ENCODE results near the gene SUPT6H. TPM values are rescaled to one million over a fixed set of nuclear protein-coding genes. Genes with fewer than 3 reads are reported as not detected.

Gene SUPT6H
- total RNA-seq, 2 donors from 2014 or later, result 80.2 to 89.1 TPM

DNA sequence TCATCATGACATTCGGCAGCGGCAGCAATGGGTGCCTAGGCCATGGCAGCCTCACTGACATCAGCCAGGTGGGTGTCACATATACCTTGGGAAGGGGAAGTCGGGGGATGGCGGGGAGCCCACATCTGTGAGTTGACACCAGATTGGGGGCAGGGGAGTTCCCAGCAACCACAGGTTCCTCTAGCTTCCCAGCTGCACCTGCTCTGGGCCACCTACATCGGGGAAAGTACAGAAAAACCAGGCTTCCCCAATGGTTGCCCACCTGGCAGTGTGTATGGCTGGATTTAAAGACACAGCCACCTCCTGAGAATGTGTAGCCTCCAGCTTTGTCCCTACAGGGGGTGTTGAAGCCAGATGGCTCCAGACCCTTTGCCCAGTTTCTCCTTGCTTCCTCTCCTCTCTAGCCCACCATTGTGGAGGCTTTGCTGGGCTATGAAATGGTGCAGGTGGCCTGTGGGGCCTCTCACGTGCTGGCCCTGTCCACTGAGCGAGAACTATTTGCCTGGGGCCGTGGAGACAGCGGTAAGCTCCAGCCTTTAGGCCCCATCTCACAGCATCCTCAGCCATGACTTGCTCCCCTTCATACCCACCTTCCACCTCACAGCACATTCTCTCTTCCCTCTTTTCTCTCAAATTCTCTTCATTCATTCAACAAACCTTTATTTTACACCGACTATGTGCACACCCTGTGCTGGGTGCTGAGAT lies 76.8 kb downstream of the SUPT6H start:
- Mint-ChIP-seq H3K4me1 (peaks cover 12% of the 10 kb centered on the region), H3K9me3 (no peaks in the 10 kb centered on the region), H3K4me3 (peak overlapping the region; percentile 60), H3K27me3 (no peaks in the 10 kb centered on the region), H3K36me3 (ENCODE audit: low read depth) (peaks cover 8% of the 10 kb centered on the region), H3K27ac (peak overlapping the region; percentile 66)
- ATAC-seq (replicated peaks), result peak; percentile 54

DNA sequence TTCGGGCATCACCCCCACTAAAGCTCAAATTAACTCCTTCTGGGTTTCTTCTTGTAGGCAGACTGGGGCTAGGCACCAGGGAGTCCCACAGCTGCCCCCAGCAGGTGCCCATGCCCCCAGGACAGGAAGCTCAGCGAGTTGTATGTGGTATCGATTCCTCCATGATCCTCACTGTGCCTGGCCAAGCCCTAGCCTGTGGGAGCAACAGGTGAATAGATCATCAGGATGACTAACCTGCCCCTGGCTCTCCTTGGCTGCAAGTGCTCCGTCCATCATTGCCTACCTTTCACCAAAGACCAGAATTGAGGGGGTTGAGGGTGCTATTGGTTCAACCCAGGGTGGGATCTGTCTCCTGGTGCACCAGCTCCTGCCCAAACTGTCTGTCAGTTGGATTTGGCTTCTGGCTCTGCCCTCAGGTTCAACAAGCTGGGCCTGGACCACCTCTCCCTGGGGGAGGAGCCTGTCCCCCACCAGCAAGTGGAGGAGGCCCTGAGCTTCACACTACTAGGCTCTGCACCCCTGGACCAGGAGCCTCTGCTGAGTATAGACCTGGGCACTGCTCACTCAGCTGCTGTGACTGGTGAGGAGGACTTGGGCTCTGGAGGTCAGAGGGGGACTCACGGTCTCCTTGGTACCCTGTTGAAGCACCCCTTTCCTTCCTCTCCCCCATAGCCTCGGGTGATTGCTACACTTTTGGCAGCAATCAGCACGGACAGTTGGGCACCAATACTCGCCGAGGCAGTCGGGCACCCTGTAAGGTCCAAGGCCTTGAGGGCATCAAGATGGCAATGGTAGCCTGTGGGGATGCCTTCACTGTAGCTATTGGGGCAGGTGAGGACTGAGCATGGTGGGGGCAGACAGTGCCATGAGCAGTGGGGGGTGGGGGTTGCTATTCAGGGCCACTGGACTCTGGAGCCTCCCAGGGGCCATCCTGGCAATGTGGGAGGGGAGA lies 78.7 kb downstream of the SUPT6H start:
- Mint-ChIP-seq H3K27me3 (no peaks in the 10 kb centered on the region), H3K27ac (no peak overlapping the region), H3K4me3 (no peak overlapping the region), H3K4me1 (peaks cover 12% of the 10 kb centered on the region), H3K9me3 (no peaks in the 10 kb centered on the region), H3K36me3 (ENCODE audit: low read depth) (peaks cover 14% of the 10 kb centered on the region)
- ATAC-seq (replicated peaks), result no peak

DNA sequence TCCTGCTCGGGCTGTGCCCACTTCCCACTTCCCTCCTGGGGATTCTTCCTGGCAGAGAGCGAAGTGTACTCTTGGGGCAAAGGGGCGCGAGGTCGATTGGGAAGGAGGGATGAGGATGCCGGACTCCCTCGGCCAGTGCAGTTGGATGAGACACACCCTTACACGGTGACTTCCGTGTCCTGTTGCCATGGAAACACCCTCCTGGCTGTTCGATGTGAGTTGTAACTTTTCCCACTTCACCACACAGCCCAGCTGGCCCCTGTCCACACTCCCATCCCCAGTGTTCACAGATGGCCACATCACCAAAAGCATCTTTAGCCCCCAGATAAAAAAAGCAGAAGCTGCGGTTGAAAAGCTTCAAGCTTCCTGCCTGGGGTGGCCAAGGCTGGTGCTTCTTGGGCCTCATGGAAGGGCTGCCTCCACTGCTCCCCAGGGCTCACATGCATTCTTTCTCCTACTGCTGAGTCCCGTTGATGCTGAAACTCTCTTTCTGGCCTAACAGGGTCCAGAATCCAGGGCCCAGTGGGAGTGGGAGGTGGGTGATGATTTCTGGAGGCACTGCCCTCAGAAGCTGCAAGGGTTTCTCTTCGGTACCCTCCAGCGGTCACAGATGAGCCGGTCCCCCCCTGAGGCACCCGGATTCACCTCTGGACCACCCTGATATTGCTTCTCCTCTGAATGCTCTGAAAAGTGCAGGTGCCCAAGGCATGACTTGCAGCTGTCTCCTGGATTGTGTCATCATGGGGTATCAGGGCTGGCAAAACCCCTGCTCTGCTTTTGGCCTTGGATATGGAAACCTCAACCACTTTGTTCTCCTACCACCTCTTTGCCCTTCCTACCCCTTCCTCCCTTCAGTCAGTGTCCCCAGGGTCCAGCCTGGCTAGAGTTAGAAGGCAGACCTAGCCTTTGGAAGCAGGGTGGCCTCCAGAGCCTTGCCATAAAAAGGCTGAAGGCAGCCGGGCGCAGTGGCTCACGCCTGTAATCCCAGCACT lies 79.6 kb downstream of the SUPT6H start:
- H3K36me3 Mint-ChIP-seq (ENCODE audit: low read depth), result peaks cover 24% of the 10 kb centered on the region
- no peak for ATAC-seq (replicated peaks)
- peak overlapping the region; percentile 79 for H3K4me3 Mint-ChIP-seq
- H3K4me1 Mint-ChIP-seq, result peaks cover 12% of the 10 kb centered on the region
- no peak overlapping the region for H3K27ac Mint-ChIP-seq
- H3K27me3 Mint-ChIP-seq, result no peaks in the 10 kb centered on the region
- H3K9me3 Mint-ChIP-seq, result no peaks in the 10 kb centered on the region

DNA sequence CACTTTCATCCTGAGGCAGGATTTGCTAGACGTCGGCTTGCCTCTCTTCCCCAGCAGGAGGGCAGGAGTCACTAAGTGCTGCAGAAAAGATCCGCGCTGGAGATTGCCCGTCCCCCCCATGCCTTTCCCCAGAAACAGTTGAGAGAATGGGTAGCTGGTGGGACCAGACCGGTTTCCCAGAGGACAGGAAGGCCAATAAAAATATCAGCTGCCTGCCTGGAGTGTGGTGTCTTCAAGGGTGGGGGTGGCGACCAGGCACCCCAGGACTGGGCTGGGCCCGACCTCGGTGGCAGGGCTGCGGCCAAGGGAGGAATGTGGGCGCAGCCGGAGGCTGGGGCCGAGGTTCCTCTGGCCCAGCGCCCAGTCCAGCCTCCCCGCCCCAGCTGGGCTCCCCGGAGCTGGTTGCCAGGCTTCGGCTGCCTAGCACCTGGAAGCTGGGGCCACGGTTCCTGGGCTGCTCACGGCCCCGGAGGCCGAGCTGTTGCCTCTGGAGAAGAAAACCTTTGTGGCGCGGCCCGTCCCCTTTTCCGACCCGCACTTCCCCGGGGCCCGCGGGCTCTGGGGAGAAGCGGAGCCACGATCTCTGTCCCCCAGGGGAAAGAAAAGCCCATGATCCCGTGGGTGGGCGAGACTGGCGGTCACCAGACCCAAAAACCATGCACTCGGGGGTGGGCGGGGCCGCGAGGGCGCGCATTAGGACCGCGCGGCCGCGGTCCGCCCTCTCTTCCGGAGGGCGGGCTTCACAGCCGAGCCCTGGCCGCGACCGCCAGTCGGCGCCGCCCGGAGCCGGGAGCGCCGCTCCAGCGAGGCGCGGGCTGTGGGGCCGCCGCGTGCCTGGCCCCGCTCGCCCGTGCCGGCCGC lies 81.5 kb downstream of the SUPT6H start, which contains the start of gene TRAF4:
TRAF4 (plus strand) TSS at position 769 of the 861 bp plus-strand sequence. CDS start 102 bp downstream, outside the sequence.
- H3K36me3 Mint-ChIP-seq (ENCODE audit: low read depth), result peaks cover 42% of the 10 kb centered on the region
- peak within 1 kb of the TSS; percentile 87 for H3K27ac Mint-ChIP-seq
- no peaks in the 10 kb centered on the region for H3K9me3 Mint-ChIP-seq
- peaks cover 7% of the 10 kb centered on the region for H3K4me1 Mint-ChIP-seq
- ATAC-seq (replicated peaks), result peak; percentile 92
- H3K27me3 Mint-ChIP-seq, result no peaks in the 10 kb centered on the region
- peak within 1 kb of the TSS; percentile 82 for H3K4me3 Mint-ChIP-seq

DNA sequence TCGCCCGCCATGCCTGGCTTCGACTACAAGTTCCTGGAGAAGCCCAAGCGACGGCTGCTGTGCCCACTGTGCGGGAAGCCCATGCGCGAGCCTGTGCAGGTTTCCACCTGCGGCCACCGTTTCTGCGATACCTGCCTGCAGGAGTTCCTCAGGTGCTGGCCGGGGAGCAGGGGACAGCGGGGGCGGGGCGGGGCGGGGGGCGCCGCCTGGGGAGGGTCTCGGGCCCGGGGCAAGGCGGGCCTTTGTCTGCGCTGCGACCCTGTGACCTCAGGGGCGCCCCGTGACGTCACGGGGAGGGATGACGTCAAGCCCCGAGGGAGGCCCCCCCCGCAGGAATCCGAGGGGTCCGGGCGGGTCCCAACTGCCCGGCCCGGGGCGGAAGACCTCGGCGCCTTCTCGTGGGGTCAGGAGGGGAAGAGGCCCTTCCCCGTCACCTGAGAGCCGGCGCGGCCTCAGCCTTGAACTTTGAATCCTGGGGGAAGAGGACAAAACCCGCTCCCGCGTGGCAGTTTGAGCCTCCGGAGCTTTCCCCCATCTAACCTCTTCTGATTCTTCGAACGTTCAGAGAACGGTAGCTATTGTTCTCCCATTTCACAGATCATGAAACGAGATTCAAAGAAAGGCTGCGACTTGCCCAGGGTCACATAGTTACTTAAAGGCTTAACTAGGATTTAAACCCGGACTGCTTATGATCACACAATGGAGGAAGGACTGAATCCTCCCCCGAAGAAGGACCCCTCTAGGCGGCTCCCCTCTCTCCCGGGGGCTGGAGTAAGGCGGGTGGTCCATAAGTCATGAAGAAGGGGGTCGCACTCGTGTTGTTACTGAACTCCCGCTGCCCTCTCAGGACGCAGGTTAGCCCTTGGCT lies 82.3 kb downstream of the SUPT6H start:
- ATAC-seq (replicated peaks), result peak; percentile 44
- Mint-ChIP-seq H3K27me3 (no peaks in the 10 kb centered on the region), H3K4me1 (peaks cover 8% of the 10 kb centered on the region), H3K4me3 (peak overlapping the region; percentile 82), H3K27ac (peak overlapping the region; percentile 87), H3K9me3 (no peaks in the 10 kb centered on the region), H3K36me3 (ENCODE audit: low read depth) (peaks cover 51% of the 10 kb centered on the region)

DNA sequence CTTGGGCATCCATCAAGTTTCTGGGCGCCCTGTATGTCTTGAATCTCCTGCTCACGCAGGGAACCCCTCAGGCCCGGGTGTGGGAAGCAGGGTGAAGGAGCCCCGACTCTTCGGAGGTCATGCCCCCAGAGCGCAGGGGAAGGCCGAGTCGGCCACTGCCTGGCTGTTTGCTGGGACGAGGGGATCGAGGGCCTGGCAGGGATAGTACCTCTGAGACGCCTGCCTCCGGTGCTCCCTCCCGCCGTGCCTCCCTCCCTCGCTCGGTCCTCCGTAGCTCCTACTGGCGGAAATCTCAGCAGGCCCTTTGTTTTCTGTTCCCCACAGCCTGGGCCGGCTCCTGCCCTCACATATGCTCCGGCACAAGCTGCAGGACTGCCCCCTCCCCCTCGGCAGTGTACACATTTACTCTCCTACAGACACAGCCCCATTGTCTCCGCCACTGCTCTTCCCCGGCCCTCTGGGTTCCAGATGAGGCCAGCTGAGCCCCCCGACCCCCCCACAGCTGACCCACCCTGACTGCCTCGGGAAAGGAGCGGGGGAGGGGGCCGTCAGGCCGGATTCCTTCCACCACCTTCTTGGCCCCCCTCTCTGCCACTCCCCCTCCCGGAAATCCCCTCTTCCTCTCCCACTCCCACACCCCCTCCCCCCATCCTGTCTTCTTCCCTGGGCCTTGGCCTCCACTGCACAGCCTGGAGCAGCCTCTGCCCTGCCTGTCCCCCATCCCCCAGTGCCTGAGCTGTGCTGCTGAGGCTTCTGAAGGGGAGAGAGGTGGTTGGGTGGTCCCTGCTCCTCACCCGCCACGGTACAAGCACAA lies 83.2 kb downstream of the SUPT6H start:
- peak; percentile 1 for ATAC-seq (replicated peaks)
- no peaks in the 10 kb centered on the region for H3K27me3 Mint-ChIP-seq
- peak overlapping the region; percentile 87 for H3K27ac Mint-ChIP-seq
- no peaks in the 10 kb centered on the region for H3K9me3 Mint-ChIP-seq
- peak overlapping the region; percentile 82 for H3K4me3 Mint-ChIP-seq
- peaks cover 8% of the 10 kb centered on the region for H3K4me1 Mint-ChIP-seq
- H3K36me3 Mint-ChIP-seq (ENCODE audit: low read depth), result peaks cover 59% of the 10 kb centered on the region

DNA sequence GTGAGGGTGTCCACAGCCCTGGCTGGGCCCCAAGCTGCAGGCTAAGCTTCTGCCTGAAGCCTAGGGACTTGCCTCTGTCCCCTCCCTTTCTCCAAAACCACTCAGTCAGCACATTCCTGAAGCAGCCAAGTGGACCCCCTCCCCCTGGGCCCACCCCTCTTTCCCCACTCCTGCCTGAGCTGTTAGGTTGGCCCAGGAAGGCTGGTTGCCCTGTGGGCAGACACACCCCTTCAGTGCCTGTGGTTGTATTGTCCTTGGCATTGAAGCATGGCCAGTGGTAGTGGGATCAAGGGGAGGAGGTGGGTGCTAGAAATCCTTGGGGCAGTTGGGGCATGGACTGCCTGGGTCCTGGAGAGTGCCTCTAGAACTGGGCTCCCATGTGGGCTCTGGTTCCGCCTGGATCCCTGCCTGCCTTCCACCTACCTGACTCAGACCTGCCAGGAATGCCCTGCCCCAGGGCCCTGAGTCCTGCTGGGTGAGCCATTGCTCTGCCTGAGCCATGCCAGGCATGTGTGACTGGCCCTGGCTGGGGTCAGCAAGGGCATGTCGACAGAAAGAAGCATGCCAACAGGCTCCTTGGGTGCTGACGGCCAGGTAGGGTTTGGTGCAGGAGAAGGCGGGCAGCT lies 83.9 kb downstream of the SUPT6H start:
- peaks cover 8% of the 10 kb centered on the region for H3K4me1 Mint-ChIP-seq
- peak overlapping the region; percentile 82 for H3K4me3 Mint-ChIP-seq

DNA sequence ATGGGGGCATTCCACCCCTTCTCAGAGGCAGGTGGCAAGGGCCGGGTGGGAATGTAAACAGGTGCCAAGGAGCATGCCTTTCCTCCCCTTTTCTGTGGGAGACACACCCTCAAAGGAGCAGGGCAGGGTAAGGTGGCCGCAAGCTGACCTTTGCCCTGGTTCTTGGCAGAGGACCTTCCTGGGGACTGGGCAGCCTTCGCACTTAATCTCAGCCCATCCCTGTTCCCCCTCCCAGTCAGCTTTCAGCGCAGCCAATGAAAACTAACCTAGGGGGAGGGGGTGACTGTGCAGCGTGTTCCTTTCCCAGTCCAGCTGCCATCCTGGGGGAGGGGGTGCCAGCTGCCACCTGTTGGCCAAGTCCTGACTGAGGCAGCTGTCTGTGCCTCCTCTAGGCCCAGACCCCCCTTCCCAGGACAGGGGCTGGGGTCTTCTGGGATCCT lies 84.6 kb downstream of the SUPT6H start:
- peak overlapping the region; percentile 82 for H3K4me3 Mint-ChIP-seq

More for the DNA sequence above, 83.9 kb downstream of the SUPT6H start:
- no peak for ATAC-seq (replicated peaks)
- H3K36me3 Mint-ChIP-seq (ENCODE audit: low read depth), result peaks cover 66% of the 10 kb centered on the region
- no peaks in the 10 kb centered on the region for H3K27me3 Mint-ChIP-seq
- peak overlapping the region; percentile 87 for H3K27ac Mint-ChIP-seq
- H3K9me3 Mint-ChIP-seq, result no peaks in the 10 kb centered on the region

DNA sequence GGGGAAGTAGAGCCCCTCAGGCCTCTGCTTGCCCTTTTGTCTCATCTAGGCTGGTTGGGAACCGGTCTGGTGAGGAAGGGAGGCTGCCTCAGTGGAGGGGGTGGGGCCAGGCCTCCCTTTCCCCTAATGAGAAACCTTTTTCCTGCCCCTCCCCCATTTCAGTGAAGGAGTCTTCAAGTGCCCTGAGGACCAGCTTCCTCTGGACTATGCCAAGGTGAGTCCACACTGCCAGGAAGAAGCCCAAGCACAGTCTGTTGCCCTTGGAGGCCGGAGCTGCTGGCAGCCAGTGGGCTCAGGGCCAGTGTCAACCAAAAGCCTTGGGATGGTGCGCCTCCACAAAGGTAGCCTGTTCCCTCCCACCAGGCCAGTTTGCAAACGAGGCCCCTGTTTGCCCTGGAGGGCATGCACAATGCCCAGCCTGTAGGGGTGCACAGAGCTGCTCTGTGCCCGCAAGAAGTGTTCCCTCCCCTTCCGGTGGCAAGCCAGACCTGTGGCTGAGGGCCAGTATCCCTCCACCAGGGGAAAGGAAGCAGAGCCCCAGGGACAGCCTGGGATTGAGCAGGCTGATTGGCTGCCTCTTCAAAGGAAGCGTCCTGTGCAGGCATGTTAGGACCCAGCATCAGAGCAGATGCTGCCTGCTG lies 85.2 kb downstream of the SUPT6H start:
- H3K27me3 Mint-ChIP-seq, result no peaks in the 10 kb centered on the region
- peak overlapping the region; percentile 82 for H3K4me3 Mint-ChIP-seq
- peak overlapping the region; percentile 87 for H3K27ac Mint-ChIP-seq
- H3K9me3 Mint-ChIP-seq, result no peaks in the 10 kb centered on the region
- H3K36me3 Mint-ChIP-seq (ENCODE audit: low read depth), result peaks cover 79% of the 10 kb centered on the region
- no peak for ATAC-seq (replicated peaks)
- peaks cover 8% of the 10 kb centered on the region for H3K4me1 Mint-ChIP-seq

More for the DNA sequence above, 84.6 kb downstream of the SUPT6H start:
- no peaks in the 10 kb centered on the region for H3K9me3 Mint-ChIP-seq
- H3K27me3 Mint-ChIP-seq, result no peaks in the 10 kb centered on the region
- H3K4me1 Mint-ChIP-seq, result peaks cover 8% of the 10 kb centered on the region
- H3K27ac Mint-ChIP-seq, result peak overlapping the region; percentile 87
- peaks cover 74% of the 10 kb centered on the region for H3K36me3 Mint-ChIP-seq (ENCODE audit: low read depth)
- ATAC-seq (replicated peaks), result no peak

DNA sequence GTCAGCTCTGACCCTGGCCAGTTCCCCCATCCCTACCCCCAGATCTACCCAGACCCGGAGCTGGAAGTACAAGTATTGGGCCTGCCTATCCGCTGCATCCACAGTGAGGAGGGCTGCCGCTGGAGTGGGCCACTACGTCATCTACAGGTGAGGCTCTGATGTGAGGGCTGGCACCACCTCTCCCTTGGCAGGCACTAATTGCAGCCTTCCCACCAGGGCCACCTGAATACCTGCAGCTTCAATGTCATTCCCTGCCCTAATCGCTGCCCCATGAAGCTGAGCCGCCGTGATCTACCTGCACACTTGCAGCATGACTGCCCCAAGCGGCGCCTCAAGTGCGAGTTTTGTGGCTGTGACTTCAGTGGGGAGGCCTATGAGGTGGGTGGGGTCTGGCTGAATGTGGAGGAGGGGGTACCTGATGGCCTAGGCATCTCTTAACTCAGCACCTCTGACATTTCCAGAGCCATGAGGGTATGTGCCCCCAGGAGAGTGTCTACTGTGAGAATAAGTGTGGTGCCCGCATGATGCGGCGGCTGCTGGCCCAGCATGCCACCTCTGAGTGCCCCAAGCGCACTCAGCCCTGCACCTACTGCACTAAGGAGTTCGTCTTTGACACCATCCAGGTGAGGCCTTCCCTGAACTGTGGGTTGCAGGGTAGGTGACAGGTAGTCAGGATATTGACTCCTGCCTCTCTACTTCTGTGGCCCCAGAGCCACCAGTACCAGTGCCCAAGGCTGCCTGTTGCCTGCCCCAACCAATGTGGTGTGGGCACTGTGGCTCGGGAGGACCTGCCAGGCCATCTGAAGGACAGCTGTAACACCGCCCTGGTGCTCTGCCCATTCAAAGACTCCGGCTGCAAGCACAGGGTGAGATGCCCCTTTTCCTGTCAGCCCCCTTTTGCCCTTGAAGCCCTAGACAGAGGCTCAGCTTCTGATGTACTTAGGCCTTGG lies 86.1 kb downstream of the SUPT6H start:
- H3K36me3 Mint-ChIP-seq (ENCODE audit: low read depth), result peaks cover 87% of the 10 kb centered on the region
- peak overlapping the region; percentile 66 for H3K27ac Mint-ChIP-seq
- ATAC-seq (replicated peaks), result no peak
- no peaks in the 10 kb centered on the region for H3K27me3 Mint-ChIP-seq
- no peaks in the 10 kb centered on the region for H3K9me3 Mint-ChIP-seq
- H3K4me3 Mint-ChIP-seq, result peak overlapping the region; percentile 82
- H3K4me1 Mint-ChIP-seq, result peaks cover 8% of the 10 kb centered on the region

Data from activated T-helper 17 cell treated with anti-CD3 and anti-CD28 coated beads, Interleukin-2, amount 50 U/mL, for 72 hours (primary cell).